Lower leg skin (tissue), 3 donors: ENCODE results near the gene TOGARAM2.

Source experiments
- POLR2A ChIP-seq, 2 donors: fragments of 450-650 bp; IDR thresholded peaks; one replicate each; pipeline ENCODE4 v1.6.1; 2016 to 2017; ENCODE audit warnings: antibody characterized with exemption in 2 of 2, mild to moderate bottlenecking in 1 of 2, moderate library complexity in 1 of 2
- TF ChIP-seq, protein P1 (sequence below), 3 donors: fragments of 450-650 bp; IDR thresholded peaks; one replicate each; pipeline ENCODE4 v1.5.1; 2016; ENCODE audit warnings: antibody characterized with exemption in 3 of 3, mild to moderate bottlenecking in 3 of 3, moderate library complexity in 2 of 3

DNA sequence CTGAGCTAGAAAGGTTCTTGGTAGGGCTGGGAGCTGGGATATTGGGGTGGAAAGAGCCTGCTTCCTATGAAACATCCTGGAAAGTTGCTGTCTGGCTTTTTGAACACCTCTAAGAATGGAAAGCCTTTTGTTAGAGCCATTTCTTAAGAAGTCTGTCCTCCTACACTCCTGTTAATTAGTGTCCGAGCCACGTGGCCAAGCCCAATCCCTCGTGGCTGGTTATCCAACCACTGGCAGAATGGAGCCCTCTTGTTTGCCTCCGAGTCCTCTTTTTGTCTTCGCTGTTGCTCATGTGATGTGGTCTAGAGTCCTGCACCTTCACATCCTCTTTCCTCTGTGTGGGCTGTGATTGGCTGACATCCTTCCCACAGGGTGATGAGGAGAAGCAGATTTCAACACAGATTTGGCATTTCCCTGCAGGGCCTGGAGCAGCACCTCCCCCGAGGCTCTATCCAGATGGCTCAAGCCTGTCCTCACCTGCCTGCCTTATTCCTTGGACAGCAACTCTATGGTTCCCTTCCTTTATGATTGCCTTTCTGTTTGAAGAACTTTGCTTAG lies 8.2 kb upstream of the TOGARAM2 start:
- TF ChIP-seq POLR2A (IDR thresholded peaks at IDR 0.05): no peak
- TF ChIP-seq, protein P1, sequence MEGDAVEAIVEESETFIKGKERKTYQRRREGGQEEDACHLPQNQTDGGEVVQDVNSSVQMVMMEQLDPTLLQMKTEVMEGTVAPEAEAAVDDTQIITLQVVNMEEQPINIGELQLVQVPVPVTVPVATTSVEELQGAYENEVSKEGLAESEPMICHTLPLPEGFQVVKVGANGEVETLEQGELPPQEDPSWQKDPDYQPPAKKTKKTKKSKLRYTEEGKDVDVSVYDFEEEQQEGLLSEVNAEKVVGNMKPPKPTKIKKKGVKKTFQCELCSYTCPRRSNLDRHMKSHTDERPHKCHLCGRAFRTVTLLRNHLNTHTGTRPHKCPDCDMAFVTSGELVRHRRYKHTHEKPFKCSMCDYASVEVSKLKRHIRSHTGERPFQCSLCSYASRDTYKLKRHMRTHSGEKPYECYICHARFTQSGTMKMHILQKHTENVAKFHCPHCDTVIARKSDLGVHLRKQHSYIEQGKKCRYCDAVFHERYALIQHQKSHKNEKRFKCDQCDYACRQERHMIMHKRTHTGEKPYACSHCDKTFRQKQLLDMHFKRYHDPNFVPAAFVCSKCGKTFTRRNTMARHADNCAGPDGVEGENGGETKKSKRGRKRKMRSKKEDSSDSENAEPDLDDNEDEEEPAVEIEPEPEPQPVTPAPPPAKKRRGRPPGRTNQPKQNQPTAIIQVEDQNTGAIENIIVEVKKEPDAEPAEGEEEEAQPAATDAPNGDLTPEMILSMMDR (IDR thresholded peaks at IDR 0.05): no peak
